NCI-H2029 treated with DMSO at 0.1 percent for 48 hours (cell line): Measurements from ENCODE around the gene COL15A1.
"Not testable (repeated sequence)": the region's sequence is repeated elsewhere in the genome, so short reads cannot be mapped to it uniquely, and the experiment has no call there.

ENCODE experiments used
- DNase-seq: peaks from one replicate; lab custom pipeline; 2025; lab: John Stamatoyannopoulos, UW

COL15A1 gene

DNA sequence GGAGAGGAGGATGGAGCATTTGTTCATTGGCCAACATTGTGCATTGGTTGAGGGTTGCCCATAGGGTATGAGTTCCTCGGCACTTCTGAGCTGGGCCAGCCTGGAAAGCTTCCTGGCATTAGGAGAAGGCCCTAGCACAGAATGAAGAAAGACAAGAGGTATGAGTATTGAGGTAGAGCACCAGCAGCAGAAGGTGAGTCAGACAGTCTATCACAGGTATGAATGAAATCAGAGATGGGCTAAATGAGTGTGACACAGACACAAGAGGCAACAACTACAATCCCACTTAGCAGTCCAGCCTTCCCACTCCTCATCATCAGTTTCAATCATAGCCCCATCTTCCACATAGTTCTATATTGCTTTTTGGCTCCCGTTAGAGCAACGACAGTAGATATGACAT is 135.8 kb downstream of the COL15A1 start:
- no peak for DNase-seq

DNA sequence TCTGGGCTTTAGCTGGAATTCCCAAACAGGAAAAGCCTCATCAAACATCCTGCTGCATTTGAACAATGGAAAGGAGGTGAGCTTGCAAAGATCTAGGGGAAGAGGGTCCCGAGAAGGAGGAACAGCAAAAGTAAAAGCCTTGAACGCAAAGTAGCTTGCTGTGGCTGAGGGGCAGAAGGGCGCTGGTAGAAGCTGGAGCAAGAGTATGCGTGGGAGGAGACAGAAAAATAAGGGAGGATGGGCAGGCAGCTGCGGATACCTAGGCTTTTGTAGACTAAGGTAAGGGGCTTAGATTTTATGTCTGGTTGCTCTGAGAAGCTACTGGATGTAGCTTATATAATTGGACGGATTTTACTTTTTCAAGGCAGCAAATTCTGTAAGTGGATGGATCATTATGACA is 139.3 kb downstream of the COL15A1 start:
- no peak for DNase-seq

DNA sequence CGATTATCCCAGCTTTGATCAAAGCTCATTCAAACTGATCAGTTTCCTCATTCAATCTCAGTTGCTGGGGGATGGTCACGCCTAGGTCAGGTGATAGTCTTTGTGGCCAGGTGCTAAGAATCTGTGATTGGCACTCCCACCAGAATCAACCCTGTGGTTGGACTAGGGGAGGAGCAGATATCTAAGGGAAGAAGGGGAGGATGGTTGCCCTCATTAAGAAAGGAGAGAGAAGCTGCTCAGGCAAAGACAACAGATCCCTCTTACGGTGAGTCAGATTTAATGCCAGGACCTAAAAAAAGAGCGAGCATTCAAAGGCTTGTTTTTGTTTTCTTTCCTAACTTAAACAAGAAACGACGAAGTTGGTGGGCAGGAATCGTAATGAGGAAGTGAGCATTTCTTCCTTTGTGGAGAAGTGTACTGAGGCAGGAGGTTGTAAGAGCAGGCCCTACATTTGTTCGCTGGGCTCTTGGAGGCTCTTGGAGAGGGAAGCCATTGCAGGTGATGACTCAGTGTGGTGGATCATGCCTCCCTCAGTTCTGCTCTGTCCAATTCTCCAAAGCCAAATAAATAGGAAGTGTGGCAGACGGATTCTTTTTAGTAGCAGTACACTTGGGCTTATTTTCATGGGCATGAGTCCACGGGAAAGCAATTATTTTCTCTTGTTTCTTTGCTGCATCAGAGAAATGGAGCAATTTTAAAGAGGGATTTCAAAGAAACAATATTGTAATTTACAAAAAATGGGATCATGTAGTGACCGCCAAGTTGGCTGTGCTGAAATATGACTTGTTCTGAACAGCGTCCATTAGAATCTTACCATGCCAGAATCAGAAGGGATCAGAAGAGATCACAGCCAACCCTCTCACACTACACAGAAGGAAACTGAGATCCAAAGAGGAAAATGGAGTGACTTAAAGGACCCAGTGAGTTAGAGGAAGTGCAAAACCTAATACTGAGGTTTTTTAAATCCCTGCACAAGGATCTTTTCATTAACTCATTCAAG is 142.5 kb downstream of the COL15A1 start:
- no peak for DNase-seq

DNA sequence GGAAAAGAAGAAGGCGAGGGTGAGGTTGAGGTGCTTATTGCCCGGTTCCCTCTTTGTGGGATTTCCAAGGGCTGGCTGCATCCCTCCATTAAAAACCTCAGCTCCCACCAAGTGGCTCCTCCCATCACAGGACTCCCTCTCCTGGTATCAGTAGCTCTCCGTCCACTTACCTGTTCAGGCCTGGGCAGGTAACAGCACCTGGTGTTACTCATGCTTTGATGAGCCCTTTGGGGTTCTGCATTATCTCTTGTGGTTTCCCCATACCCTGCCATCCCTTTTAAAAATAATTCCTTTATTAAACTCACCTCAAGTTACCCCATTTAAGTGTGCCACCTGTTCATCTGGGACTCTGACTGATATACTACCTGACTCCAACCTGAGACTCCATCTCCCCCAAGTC is 143.8 kb downstream of the COL15A1 start:
- no peak for DNase-seq

DNA sequence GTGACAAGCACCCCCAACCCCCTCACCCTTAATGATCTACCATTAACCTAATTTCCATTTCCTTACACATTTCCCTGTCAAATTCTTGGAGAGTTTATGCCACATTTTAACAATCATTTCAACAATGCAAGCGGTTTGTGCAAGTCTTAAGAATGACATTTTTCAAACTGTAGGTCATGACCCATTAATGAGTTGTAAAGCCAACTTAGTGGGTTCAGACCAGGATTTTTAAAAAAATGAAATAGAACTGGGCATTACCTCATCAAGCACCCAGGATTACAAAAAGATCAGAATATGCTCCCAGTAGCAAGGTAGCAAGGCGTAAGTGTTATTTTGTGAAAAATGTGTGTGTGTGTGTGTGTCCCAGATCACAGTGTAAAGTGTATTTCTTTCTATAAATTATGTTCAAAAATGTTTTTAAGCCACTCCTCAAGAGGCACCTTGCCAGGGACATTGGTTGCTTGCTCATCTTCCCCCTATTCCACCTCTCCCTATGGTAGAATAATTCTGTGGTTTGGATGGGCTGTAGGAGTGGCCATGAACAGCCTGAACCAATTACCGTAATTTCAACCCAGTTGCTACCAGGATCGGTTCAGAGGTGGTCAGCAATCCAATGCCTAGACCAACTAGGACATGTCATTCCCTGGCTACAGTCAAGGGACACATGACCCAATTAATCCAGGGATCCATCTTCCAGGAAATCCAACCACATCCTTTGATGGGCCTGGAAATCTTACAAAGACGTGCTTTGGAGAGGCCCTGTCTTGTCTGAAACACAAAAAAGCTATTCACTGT is 146.8 kb downstream of the COL15A1 start:
- no peak for DNase-seq

DNA sequence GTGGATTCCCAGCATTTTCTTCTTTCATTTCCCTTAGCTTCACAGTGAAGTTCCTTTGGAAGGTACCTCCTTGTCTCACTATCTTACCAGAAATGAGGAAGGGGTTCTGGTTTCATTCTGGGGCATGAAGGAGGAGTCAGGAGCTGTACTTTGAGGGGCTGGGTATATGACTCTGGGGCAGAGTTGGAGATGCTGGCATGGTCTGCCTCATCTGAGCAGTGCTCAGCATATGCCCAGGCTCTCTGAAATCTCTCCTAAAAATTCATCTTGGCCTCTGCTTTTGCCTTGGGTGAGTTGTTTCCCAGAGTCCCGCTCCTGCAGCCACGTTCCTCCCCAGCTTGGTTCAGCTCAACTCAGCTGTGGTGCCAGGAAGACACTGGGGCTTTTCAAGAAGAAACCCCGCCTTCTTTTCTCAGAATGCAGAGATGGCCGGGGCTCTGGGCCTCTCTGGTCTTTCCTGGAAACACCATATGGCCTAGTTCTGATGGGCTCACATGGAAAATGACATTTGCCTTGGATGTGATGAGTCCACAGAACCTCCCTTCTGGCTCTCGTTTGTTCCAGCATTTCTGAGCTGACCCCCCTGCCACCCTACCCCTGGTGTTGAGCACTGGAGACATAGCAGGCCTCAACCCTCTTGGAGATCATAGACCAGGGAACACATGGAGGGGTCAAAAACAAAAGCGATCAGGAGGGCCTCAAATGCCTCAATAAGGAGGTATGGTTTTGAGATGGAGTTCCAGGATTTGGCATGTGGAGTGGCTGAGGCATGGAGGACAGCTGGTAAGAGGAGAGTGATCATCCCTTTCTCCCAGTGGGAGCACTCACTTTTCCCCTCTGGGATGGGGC is 149.2 kb downstream of the COL15A1 start:
- no peak for DNase-seq

- no peak for DNase-seq
Measured at GRCh38 chr9:99093492-99093791, 149.7 kb downstream of the COL15A1 start.

DNA sequence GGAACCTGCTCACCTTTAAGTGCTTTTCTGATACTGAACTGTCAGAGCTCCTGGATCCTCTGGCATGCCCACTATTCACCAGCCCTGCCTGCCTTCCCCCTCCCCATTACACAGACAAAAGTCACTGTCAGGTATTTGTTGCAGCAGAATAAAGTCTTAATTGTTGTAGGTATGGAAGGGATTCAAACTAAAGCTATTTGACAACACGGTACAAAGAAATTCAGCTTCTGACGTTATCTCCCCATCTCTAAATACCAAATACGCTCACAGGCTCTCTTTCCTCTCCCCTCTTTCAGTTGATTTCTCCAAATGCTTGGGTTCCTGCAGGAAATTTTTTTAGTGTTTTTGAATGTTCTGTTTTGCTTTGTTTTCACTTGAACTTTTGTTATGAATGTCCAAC is 151.9 kb downstream of the COL15A1 start:
- DNase-seq, result no peak

GRCh38 chr9:99096409-99096808 is 152.7 kb downstream of the COL15A1 start:
- no peak for DNase-seq

GRCh38 chr9:99099806-99100585 is 156.3 kb downstream of the COL15A1 start:
- not testable (repeated sequence) for DNase-seq

DNA sequence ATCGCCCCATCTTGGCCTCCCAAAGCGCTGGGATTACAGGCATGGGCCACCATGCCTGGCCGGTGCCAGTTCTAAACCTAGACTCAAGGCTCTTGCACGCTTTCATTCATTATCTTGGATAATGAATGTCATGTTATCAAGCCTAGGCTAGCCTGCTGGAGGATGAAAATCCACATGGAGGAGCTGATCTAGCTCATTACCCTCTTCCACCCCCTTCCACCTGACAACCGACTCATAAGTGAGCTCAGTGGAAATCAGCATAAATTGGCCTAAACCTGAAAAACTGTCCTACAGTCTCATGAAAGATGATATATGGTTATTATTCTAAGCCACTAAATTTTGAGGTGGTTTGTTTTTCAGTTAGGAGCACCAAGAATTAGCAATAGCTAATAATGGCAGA is 157.6 kb downstream of the COL15A1 start:
- no peak for DNase-seq

DNA sequence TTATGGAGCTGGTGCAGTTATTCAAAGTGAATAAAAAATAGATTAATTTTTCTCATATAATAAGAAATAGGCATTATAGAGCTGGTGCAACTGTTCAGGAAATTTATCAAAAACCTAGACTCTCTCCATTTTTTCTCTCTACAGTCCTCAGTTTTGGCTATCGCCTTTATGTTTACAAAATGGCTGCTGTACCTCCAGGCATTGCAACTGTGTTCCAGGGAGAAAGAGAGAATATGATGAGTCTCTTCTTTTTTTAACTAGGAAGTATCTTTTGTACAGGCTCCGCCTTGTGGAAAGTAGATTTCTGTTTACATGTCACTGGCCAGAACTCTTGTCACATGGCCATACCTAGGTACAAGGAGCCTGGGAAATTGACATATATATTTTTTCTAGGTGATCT is 158.1 kb downstream of the COL15A1 start:
- no peak for DNase-seq

GRCh38 chr9:99103054-99103895 is 159.6 kb downstream of the COL15A1 start:
- no peak for DNase-seq

GRCh38 chr9:99103901-99104458 is 160.3 kb downstream of the COL15A1 start:
- no peak for DNase-seq

DNA sequence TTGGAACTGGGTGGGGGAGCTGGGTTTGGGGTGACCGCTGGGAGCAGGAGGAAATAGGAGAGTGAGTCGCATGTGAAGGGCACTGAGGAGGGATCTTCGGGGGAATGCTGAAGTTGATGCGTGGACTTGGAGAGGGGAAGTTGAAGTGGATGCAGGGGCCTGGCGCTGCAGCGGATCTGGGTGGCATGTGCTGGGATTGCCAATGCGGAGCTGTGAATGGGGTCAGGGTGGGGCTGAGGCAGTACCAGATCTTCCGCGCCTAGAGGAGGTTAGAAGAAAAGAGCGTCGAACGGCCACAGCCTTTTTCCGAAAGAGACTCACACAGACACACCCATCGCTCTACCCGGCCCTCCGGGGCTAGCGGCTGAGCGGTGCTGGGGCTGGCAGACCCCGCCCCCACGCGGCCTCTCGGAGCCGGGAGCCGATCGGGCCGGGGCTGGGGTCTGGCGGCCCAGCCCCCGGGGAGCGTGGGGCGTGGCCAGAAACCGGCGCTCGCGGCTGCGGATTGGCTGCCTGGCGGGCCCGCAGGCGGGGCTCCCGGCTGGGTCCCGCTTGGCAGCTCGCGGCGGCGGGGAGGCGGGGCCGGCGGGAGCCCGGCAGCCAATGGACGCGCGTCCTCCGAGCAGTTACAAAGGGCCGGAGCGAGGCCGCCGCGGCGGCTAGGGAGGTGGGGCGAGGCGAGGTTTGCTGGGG is 160.9 kb downstream of the COL15A1 start, which contains the start of gene TGFBR1:
TSS of gene TGFBR1 (plus strand) at position 655 of the 693 bp plus-strand sequence. CDS start 93 bp downstream, outside the sequence.
- DNase-seq, result peak; percentile 62

DNA sequence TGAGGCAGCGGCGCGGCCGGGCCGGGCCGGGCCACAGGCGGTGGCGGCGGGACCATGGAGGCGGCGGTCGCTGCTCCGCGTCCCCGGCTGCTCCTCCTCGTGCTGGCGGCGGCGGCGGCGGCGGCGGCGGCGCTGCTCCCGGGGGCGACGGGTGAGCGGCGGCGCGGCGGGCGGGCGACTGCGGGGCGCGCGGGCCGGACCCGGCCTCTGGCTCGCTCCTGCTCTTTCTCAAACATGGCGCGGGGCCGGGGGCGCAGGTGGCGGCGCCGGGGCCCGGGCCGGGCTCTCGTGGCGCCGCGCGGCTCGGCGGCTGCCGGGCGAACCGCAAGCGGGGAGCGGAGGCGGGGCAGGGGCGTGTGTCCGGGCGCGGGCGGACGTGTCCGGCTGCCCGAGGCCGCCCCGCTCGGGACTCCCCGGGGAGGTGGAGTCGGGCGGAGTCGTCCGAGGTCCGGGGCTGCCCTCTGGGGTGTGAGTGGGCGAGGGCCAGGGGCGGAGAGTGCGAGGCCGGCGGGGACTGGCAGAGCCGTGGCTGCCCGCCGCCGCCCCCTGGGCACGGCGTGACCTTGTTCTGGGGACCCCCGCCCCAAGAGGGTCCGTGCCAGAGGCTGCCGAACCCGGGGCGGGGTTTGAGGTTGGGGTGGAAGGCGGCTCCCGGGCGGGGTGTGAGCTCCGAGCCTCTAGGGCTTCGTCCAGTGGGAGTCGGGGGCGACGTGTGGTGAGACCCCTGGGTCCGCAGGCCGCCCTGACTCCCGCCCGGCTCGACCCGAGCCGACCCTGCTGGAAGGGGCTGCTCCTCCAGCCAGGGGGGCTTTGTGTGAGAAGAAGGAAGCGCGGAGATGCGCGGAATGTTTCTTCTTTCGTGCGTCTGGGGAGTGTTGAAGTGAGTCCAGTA is 161.7 kb downstream of the COL15A1 start:
- no peak for DNase-seq

DNA sequence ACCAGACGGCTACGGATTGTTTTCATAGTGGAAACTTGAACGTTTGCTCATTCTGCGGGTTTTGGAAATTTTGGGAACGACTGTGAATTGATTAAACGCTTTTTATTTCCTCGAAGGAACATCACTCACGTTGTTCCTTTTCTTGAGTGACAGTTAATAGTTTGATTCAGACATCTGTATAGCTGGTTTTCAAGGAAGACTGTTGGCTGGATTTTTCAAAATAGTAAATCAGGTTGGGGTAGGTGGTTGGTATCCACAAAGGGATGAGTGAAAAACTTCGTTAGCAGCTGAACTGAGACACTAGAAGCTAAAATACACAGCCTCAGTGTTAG is 162.3 kb downstream of the COL15A1 start:
- no peak for DNase-seq

- no peak for DNase-seq
Measured at GRCh38 chr9:99107421-99107820, 163.7 kb downstream of the COL15A1 start.

DNA sequence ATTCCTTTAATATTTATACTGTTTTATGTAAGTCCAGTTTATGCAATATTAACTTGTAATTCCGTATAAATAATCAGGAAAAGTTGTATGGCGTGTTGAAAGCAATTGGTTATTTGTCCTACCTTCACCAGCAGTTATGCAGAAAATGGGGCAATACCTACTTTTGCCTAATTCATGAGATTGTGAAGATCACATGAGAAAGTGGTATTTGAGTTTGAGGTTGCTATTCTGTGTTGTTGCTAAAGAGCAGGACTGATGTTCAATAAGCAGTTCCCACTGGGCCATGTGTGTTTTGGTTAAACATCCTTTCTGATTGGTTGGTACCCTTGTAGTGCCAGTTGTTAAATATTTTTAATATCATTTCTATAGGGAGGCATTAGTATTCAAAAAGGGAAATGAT is 164.4 kb downstream of the COL15A1 start:
- no peak for DNase-seq
